Esophagus squamous epithelium (tissue), 4 donors: ENCODE data around the gene ITGB3BP.

Source experiments
- CTCF ChIP-seq, 6 experiments: fragments of 450-650 bp in 4 of 6; fragments of 200-600 bp in 2 of 6; sonication (generic) in 2 of 6; IDR thresholded peaks; one replicate each; pipeline ENCODE4 v1.5.1; 2016 to 2019; ENCODE audit warnings: antibody characterized with exemption in 6 of 6, mild to moderate bottlenecking in 4 of 6, moderate library complexity in 4 of 6
- POLR2A ChIP-seq, 4 donors: fragments of 450-650 bp; IDR thresholded peaks; one replicate each; pipeline ENCODE4 v1.6.1; 2017; ENCODE audit warnings: antibody characterized with exemption in 4 of 4, mild to moderate bottlenecking in 4 of 4, moderate library complexity in 3 of 4

DNA sequence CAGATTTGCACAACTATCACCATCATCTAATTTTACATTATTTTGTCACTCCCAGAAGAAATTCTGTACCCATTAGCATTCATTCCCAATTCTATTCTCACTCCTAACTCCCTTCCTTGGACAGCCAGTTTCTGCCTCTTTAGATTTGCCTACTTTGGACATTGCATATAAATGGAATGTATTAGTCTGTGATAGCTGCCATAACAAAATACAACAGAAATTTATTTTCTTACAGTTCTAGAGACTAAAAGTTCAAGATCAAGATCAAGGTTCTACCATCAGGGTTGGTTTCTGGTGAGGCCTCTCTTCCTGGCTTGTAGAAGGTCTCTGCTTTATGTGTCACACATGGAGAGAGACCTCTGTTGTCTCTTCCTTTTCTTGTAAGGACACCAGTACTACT, 93.7 kb downstream of the ITGB3BP start:
- no peak for TF ChIP-seq CTCF (IDR thresholded peaks at IDR 0.05)
- TF ChIP-seq POLR2A (IDR thresholded peaks at IDR 0.05) = no peak
